Upper lobe of right lung (tissue), 1 donor: ENCODE measurements around the gene VARS1. TPM values are rescaled to one million over a fixed set of nuclear protein-coding genes. Genes with fewer than 3 reads are reported as not detected.

ENCODE experiments used
- ATAC-seq: fragments of 200-7000 bp; cut with Tn5 transposase; one replicate; pipeline ENCODE4 v1.9.1; 2020; ENCODE audit warnings: mild to moderate bottlenecking, moderate library complexity
- DNase-seq: peaks from one replicate; pipeline ENCODE4 v3.0.0-alpha.2; 2020
- H3K27ac ChIP-seq: fragments of 200-600 bp; one replicate; pipeline ENCODE4 v1.8.0; 2022
- H3K27me3 ChIP-seq: fragments of 200-600 bp; one replicate; pipeline ENCODE4 v1.8.0; 2022; ENCODE audit warnings: mild to moderate bottlenecking
- H3K36me3 ChIP-seq: fragments of 200-600 bp; one replicate; pipeline ENCODE4 v1.8.0; 2022
- H3K4me1 ChIP-seq: fragments of 200-600 bp; one replicate; pipeline ENCODE4 v1.8.0; 2022
- H3K4me3 ChIP-seq: fragments of 200-600 bp; one replicate; pipeline ENCODE4 v1.8.0; 2022; ENCODE audit warnings: mild to moderate bottlenecking
- H3K9me3 ChIP-seq: fragments of 200-600 bp; one replicate; pipeline ENCODE4 v1.8.0; 2022
- CTCF ChIP-seq: fragments of 200-600 bp; IDR thresholded peaks from one replicate; pipeline ENCODE4 v1.8.0; 2022; ENCODE audit warnings: antibody characterized with exemption
- intact Hi-C: fragments of 100-400 bp; cut with DNase I; formaldehyde crosslinking; loops from one replicate; pipeline ENCODE4 v1.11.0; 2022
- total RNA-seq: library from RNA; stranded (reverse); fragmentation: NEBNext Ultra II Directional; extraction: Animal tissue kit (Norgen Biotek cat#: 25700); gene quantifications from one replicate; pipeline ENCODE4 v1.2.1, GENCODE V29; 2021
- donor health status: DM: no; HTN: yes; CAD: no; lungs with severe emphysema.

Gene VARS1
- total RNA-seq, 1 donor from 2014 or later, result 53.0 TPM

- peak overlapping the region; percentile 52 for H3K27ac ChIP-seq
- peak overlapping the region; percentile 3 for H3K4me3 ChIP-seq
- no peaks in the 10 kb centered on the region for H3K9me3 ChIP-seq
- ATAC-seq (peak; percentile 1), DNase-seq (no peak)
- intact Hi-C loops, result no loop called here
- no peaks in the 10 kb centered on the region for H3K27me3 ChIP-seq
- TF ChIP-seq CTCF, result no peak
- H3K36me3 ChIP-seq, result peaks cover 31% of the 10 kb centered on the region
- H3K4me1 ChIP-seq, result peaks cover 11% of the 10 kb centered on the region
Measured at GRCh38 chr6:31776485-31776988, 19.0 kb downstream of the VARS1 start.

GRCh38 chr6:31775633-31776484 is 19.7 kb downstream of the VARS1 start:
- H3K27ac ChIP-seq, result no peak overlapping the region
- no peak for ATAC-seq
- intact Hi-C loops, result no loop called here

GRCh38 chr6:31775184-31775583 is 20.4 kb downstream of the VARS1 start:
- no peak overlapping the region for H3K27ac ChIP-seq

More at GRCh38 chr6:31775633-31776484, 19.7 kb downstream of the VARS1 start:
- peaks cover 24% of the 10 kb centered on the region for H3K36me3 ChIP-seq
- TF ChIP-seq CTCF, result no peak
- H3K4me1 ChIP-seq, result peaks cover 11% of the 10 kb centered on the region
- no peak overlapping the region for H3K4me3 ChIP-seq
- no peaks in the 10 kb centered on the region for H3K27me3 ChIP-seq
- H3K9me3 ChIP-seq, result no peaks in the 10 kb centered on the region
- no peak for DNase-seq

GRCh38 chr6:31771992-31772358 is 23.6 kb downstream of the VARS1 start:
- ATAC-seq (no peak), DNase-seq (no peak)
- no peak overlapping the region for H3K4me3 ChIP-seq
- peaks cover 11% of the 10 kb centered on the region for H3K4me1 ChIP-seq
- H3K27ac ChIP-seq, result no peak overlapping the region
- no peak for TF ChIP-seq CTCF
- H3K36me3 ChIP-seq, result no peaks in the 10 kb centered on the region
- no peaks in the 10 kb centered on the region for H3K27me3 ChIP-seq
- intact Hi-C loops, result no loop called here
- no peaks in the 10 kb centered on the region for H3K9me3 ChIP-seq

More at GRCh38 chr6:31775184-31775583, 20.4 kb downstream of the VARS1 start:
- TF ChIP-seq CTCF, result no peak
- no peak overlapping the region for H3K4me3 ChIP-seq
- ATAC-seq (peak; percentile 1), DNase-seq (no peak)
- peaks cover 17% of the 10 kb centered on the region for H3K36me3 ChIP-seq
- no peaks in the 10 kb centered on the region for H3K9me3 ChIP-seq
- H3K27me3 ChIP-seq, result no peaks in the 10 kb centered on the region
- peaks cover 11% of the 10 kb centered on the region for H3K4me1 ChIP-seq
- intact Hi-C loops, result no loop called here

DNA sequence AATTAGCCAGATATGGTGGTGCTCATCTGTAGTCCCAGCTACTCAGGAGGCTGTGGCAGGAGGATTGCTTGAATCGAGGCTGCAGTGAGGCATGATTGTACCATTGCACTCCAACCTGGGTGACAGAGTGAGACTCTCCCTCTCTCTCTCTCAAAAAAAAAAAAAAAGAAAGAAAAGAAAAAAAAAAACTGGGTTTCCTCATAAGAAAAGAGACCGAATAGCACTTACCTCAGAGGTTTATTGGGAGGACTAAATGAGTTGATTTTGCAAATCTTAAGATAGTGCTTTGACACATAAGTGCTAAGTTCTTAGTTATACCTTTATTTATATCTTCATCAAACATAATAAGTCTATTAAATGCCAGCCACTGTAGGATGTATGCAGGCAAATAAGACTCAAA is 24.7 kb downstream of the VARS1 start:
- Histone ChIP-seq H3K9me3 (no peaks in the 10 kb centered on the region), H3K36me3 (no peaks in the 10 kb centered on the region), H3K27ac (no peak overlapping the region), H3K27me3 (no peaks in the 10 kb centered on the region), H3K4me3 (no peak overlapping the region), H3K4me1 (peaks cover 6% of the 10 kb centered on the region)
- ATAC-seq (no peak), DNase-seq (no peak)
- intact Hi-C loops, result no loop called here
- TF ChIP-seq CTCF, result no peak
